SIG-M5 treated with dmso at 0.1 percent for 504 hours (cell line): ENCODE measurements around the gene VPS37B.

ENCODE experiments used
- DNase-seq: peaks from one replicate; lab custom pipeline; 2025; ENCODE audit not compliant: unreplicated experiment; lab: John Stamatoyannopoulos, UW

VPS37B gene

DNA sequence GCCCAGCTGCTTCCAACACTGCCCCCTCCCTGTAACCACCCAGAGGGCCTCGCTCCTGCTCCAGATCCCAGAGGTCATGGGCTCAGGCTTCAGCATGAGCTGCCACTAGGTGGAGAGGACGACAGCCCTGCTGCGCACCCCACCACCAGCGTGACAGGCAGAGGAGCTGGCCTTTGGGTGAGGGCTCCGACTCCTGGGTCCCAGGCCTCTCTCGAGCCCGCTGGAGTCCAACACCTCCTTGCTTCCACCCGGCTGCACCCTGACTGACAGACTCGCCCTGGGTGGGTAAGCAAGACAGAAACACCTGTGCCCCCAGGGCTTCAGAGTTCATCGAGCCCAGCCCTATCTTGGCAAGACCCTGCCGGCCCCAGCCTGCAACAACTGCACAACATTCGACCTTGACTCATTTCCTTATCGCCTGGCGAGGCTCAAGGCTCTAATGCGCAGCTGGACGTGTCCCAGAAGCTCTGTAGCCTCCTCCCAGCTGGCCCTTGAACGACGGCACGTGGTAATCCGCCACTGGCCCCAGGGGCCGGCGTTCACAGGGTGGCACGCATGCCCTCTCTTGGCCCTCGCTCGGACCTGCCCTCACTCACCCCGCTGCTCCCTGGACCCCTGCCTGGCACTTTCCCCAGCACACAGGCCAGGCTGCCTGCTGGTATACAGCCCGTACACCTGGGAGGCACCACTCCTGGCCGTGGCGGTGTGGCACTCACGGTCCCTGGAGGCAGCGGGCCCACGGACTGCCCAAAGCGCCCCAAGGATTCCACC is 28.0 kb downstream of the VPS37B start:
- DNase-seq = peak; percentile 14

- DNase-seq = no peak
Observed at GRCh38 chr12:122866950-122867607, 28.8 kb downstream of the VPS37B start.

GRCh38 chr12:122866379-122866778 is 29.5 kb downstream of the VPS37B start:
- DNase-seq = no peak

GRCh38 chr12:122865268-122866231 is 30.4 kb downstream of the VPS37B start:
- DNase-seq = no peak

- no peak for DNase-seq
Observed at GRCh38 chr12:122864894-122865253, 31.1 kb downstream of the VPS37B start.

- no peak for DNase-seq
Observed at GRCh38 chr12:122862872-122863701, 32.8 kb downstream of the VPS37B start.

- no peak for DNase-seq
Observed at GRCh38 chr12:122862110-122862634, 33.8 kb downstream of the VPS37B start.

DNA sequence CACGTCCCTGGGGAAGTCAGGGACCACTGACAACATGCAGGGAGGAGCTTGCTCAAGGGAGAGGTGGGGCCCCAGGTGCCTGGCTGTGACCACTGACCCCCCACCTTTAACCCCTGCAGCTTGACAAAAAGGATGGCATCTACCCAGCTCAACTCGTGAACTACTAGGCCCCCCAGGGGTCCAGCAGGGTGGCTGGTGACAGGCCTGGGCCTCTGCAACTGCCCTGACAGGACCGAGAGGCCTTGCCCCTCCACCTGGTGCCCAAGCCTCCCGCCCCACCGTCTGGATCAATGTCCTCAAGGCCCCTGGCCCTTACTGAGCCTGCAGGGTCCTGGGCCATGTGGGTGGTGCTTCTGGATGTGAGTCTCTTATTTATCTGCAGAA is 34.3 kb downstream of the VPS37B start:
- no peak for DNase-seq

DNA sequence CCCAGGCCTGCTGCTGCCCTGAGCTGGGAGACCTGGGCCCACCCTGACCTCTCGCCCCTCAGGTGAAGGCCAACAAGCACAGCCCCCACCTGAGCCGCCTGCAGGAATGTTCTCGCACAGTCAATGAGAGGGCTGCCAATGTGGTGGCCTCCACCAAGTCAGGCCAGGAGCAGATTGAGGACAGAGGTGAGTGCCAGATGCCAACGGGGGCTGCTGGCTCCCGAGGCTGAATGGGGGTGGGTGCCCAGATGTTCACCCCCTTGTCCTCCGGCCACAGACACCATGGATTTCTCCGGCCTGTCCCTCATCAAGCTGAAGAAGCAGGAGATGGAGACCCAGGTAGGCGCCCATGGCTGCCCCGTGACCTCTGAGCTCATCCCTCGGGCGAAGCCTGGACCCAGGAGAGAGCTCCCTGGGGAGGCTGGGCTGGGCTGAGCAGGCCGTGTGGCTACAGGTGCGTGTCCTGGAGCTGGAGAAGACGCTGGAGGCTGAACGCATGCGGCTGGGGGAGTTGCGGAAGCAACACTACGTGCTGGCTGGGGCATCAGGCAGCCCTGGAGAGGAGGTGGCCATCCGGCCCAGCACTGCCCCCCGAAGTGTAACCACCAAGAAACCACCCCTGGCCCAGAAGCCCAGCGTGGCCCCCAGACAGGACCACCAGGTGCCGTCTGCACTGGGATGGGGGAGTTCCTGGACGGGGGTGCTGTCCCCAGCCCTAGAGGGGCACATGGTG is 34.9 kb downstream of the VPS37B start:
- no peak for DNase-seq

DNA sequence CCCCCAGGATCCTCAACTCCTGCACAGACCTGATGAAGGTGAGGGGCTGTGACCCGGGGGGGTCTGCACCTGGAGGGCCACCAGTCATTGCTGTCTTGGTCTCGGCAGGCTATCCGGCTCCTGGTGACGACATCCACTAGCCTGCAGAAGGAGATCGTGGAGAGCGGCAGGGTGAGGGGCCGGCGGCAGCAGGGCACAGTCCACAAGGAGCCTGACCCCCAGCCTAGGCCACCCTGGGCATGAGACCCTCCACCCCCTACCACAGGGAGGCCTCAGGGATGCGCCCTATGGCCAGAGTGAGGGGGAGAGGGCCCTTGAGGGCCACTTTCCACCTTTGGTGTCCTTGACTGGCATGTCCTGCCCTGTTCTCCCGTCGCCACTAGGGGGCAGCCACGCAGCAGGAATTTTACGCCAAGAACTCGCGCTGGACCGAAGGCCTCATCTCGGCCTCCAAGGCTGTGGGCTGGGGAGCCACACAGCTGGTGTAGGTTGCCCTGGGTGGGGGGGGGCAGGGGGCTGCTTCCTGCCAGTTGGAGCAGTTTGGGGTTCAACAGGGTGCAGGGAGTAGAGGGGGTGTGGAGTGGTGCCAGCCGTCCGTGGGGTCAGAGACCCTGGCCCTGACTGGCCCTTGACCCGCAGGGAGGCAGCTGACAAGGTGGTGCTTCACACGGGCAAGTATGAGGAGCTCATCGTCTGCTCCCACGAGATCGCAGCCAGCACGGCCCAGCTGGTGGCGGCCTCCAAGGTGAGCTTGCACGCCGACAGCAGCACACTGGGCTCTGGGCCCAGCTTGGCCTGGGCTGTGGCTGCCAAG is 35.7 kb downstream of the VPS37B start:
- peak; percentile 50 for DNase-seq

GRCh38 chr12:122859303-122860039 is 36.5 kb downstream of the VPS37B start:
- no peak for DNase-seq

GRCh38 chr12:122858591-122859302 is 37.2 kb downstream of the VPS37B start:
- no peak for DNase-seq

DNA sequence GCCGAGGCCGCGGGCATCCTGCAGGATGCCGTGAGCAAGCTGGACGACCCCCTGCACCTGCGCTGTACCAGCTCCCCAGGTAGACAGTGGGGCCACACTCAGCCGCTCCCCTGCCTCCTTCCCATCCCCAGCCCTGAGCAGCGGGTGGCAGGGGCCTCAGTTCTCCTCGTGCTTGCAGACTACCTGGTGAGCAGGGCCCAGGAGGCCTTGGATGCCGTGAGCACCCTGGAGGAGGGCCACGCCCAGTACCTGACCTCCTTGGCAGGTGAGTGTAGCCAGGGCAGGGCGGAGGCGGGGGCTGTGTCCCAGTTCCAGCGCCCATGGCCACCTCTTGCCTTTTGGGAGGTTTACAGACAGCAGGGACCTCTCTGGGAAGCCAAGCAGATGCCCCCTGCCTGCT is 37.8 kb downstream of the VPS37B start:
- DNase-seq = no peak

- DNase-seq = no peak
Observed at GRCh38 chr12:122856999-122857671, 38.8 kb downstream of the VPS37B start.

- DNase-seq = no peak
Observed at GRCh38 chr12:122855928-122856831, 39.7 kb downstream of the VPS37B start.
